Subcutaneous adipose tissue (tissue), 4 donors: ENCODE measurements around the gene XIAP. TPM values are rescaled to one million over a fixed set of nuclear protein-coding genes. Genes with fewer than 3 reads are reported as not detected.

Experiments used
- total RNA-seq, 4 donors: library from RNA; depleted of rRNA; stranded (reverse); fragments of >200 nt; gene quantifications; one replicate each; pipeline ENCODE4 v1.1.0, GENCODE V29; 2016
- TF ChIP-seq, protein P1 (sequence below): fragments of 450-650 bp; IDR thresholded peaks from one replicate; pipeline ENCODE4 v1.5.1; 2016; ENCODE audit warnings: low read depth, mild to moderate bottlenecking, control low read depth, antibody characterized with exemption, moderate library complexity

The XIAP gene
- total RNA-seq, 4 donors from 2014 or later: 31.1 to 67.3 (median 32.9) TPM

DNA sequence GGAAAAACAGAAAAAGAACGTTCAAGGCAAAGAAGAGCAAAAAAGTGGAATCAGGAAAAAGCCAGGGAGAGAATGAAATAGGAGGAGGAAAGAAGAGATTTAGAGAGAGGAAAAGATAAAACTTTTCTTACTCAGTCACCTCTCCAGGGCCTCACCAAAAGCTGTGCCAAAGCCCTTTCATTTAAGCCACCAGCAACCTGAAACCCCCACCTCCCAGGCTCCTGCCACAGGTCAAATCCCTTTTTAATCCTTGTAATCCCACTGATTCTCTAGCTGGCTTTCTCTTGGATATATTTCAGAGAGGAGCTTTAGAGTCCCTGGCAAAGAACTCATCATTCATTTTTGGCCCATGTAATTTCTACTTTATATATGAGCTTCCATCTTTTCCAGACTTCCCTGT is 25.7 kb upstream of the XIAP start:
- TF ChIP-seq, protein P1, sequence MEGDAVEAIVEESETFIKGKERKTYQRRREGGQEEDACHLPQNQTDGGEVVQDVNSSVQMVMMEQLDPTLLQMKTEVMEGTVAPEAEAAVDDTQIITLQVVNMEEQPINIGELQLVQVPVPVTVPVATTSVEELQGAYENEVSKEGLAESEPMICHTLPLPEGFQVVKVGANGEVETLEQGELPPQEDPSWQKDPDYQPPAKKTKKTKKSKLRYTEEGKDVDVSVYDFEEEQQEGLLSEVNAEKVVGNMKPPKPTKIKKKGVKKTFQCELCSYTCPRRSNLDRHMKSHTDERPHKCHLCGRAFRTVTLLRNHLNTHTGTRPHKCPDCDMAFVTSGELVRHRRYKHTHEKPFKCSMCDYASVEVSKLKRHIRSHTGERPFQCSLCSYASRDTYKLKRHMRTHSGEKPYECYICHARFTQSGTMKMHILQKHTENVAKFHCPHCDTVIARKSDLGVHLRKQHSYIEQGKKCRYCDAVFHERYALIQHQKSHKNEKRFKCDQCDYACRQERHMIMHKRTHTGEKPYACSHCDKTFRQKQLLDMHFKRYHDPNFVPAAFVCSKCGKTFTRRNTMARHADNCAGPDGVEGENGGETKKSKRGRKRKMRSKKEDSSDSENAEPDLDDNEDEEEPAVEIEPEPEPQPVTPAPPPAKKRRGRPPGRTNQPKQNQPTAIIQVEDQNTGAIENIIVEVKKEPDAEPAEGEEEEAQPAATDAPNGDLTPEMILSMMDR: no peak

DNA sequence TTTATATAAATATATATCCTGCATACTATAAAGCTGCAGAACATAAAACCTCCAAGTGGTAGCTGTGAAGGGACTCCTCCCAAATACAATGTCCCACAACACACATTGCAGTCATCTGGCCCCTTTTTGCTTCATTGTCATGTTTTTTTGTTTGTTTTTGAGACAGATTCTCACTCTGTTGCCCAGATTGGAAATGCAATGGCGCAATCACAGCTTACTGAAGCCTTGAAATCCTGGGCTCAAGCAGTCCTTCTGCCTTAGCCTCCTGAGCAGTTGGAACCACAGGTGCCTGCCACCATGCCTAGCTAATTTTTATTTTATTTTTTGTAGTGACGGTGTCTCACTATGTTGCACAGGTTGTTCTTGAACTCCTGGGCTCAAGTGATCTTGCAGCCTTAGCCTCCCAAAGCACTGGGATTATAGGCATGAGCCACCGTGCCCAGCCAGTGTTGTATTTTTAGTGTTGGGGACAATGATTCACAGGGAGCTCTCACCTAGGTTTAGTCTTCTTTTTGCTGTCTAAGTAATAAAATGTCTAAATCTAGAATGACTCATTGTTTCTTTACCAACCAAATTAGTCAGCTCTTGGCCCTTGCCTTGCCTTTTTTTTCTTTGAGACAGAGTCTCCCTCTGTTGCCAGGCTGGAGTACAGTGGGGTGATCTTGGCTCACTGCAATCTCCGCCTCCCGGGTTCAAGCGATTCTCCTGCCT is 24.0 kb upstream of the XIAP start:
- TF ChIP-seq, protein P1: no peak

DNA sequence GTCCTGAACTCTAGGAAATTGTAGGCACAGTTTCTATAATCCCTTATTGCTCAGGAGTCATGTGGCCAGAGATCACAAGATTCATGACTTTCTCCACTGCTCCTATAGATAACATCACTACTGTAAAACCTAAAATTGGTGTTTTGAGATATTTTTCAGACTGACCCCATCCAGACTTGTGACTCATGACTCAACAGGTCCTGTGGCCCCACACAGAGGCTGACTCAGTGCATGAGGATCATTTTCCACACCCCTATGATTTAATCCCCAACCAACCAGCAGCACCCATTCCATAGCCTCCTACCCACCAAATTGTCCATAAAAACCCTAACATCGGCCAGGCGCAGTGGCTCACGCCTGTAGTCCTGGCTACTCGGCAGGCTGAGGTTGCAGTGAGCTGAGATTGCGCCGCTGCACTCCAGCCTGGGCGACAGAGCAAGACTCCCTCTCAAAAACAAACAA is 13.2 kb upstream of the XIAP start:
- TF ChIP-seq, protein P1: no peak

DNA sequence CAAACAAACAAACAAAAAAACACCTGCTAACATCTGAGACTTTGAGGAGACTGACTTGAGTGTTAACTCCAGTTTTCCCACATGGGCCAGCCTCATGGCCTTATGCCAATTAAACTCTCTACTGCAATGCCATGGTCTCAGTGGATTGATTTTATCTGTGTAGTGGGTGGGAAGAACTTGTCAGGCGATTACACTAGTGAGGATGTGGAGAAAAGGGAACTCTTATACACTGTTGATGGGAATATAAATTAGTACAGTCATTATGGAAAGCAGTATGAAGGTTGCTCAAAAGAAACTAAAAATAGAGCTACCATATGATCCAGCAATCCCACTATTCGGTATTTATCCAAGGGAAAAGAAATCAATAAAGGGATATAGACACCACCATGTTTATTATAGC is 12.8 kb upstream of the XIAP start:
- TF ChIP-seq, protein P1: no peak

DNA sequence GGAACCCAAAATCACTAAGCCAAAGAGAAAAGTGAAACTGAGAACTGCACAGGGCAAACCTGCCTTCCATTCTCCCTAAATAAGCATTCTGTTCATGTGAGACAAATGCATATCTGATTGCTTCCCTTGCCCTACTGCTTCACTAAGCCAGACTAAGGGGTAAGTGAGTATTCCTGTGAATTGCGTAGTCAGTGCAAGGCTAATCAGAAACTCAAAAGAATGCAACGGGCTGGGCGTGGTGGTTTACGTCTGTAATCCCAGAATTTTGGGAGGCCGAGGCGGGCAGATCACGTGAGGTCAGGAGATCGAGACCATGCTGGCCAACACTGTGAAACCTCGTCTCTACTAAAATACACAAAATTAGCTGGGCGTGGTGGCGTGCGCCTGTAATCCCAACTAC is 10.8 kb upstream of the XIAP start:
- TF ChIP-seq, protein P1: no peak

DNA sequence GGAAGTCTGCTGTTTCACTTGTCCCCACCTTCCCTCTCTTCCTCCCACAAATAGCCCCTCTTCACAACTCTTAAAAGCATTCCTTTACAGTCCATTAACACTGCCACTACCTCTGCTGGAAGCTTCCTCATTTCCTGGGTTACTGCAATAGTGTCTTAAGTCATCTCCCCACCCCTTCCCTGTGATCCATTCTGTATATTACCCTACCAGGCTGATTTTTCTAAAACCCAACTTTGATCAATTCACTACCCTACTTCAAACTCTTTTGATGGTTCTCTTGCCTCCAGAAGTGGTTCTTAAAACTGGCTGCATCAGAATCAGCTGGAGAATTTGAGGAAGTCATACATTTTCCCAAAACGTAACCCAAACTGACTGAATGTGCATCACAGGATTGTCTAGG is 8.8 kb upstream of the XIAP start:
- TF ChIP-seq, protein P1: no peak

DNA sequence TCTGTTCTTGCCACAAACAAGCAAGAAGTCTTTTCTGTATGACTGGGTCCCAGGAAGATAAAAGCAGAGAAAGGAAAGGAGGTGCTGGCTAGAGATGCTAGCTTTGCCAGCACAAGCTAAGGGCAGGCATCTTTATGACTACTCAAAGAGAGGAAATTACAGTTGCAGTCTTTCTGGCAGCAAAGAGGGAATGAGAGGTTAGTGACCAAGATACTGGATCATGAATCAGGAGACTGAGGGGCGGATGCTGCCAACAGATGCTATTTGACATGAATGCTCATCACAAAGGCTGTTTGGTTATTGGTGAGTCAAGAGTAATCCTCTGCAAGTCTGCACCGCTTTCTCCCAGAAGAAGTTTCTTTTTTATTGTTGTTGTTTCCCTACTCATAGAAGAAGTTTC is 5.5 kb upstream of the XIAP start:
- TF ChIP-seq, protein P1: no peak
